ENCODE measurements around the gene UBTF. TPM values are rescaled to one million over a fixed set of nuclear protein-coding genes. Genes with fewer than 3 reads are reported as not detected.

The UBTF gene
- total RNA-seq, 3 donors from 2014 or later (not counting 1 experiment from before 2014, with no cell fraction given) = 132 to 169 (median 168) TPM

GRCh38 chr17:44267165-44267455 is 47.6 kb upstream of the UBTF start:
- intact Hi-C loops (cut with micrococcal nuclease) = no loop called here
- TF ChIP-seq CTCF (IDR thresholded peaks at IDR 0.05) = no peak
- no peaks in the 10 kb centered on the region for H3K36me3 Mint-ChIP-seq
- H3K27me3 ChIP-seq (ENCODE audit: control insufficient read depth, insufficient read depth, low read length) = no peaks in the 10 kb centered on the region
- no peaks in the 10 kb centered on the region for H3K36me3 ChIP-seq (ENCODE audit: control insufficient read depth, insufficient read depth, low read length)
- H3K4me1 Mint-ChIP-seq = no peaks in the 10 kb centered on the region
- no peak for ATAC-seq
- H3K4me3 ChIP-seq (ENCODE audit: low read length) = no peak overlapping the region
- H3K27ac ChIP-seq (ENCODE audit: low read length) = no peak overlapping the region
- H3K27me3 Mint-ChIP-seq (ENCODE audit: low read depth in 2 of 2) = no peaks in the 10 kb centered on the region
- WGBS (ENCODE audit: insufficient coverage) = 98% methylated on average over 5 of the region's 5 CpGs
- DNase-seq = no peak
- no peak overlapping the region for H3K4me3 Mint-ChIP-seq
- no peak overlapping the region for H3K27ac Mint-ChIP-seq
- no peaks in the 10 kb centered on the region for H3K9me3 ChIP-seq (ENCODE audit: control insufficient read depth, insufficient read depth, low read length)
- H3K9me3 Mint-ChIP-seq = no peaks in the 10 kb centered on the region
- H3K4me1 ChIP-seq (ENCODE audit: control insufficient read depth, insufficient read depth, low read length) = no peaks in the 10 kb centered on the region

- H3K9me3 ChIP-seq (ENCODE audit: control insufficient read depth, insufficient read depth, low read length) = no peaks in the 10 kb centered on the region
- intact Hi-C loops (cut with micrococcal nuclease) = no loop called here
- Mint-ChIP-seq H3K36me3 (no peaks in the 10 kb centered on the region), H3K9me3 (no peaks in the 10 kb centered on the region), H3K27ac (no peak overlapping the region), H3K4me3 (no peak overlapping the region), H3K27me3 (ENCODE audit: low read depth in 2 of 2) (no peaks in the 10 kb centered on the region), H3K4me1 (no peaks in the 10 kb centered on the region)
- 90% methylated on average over 9 of the region's 9 CpGs for WGBS (ENCODE audit: insufficient coverage)
- no peak overlapping the region for H3K4me3 ChIP-seq (ENCODE audit: low read length)
- ATAC-seq = no peak
- no peak for TF ChIP-seq CTCF (IDR thresholded peaks at IDR 0.05)
- H3K27me3 ChIP-seq (ENCODE audit: control insufficient read depth, insufficient read depth, low read length) = no peaks in the 10 kb centered on the region
- no peak overlapping the region for H3K27ac ChIP-seq (ENCODE audit: low read length)
- no peaks in the 10 kb centered on the region for H3K36me3 ChIP-seq (ENCODE audit: control insufficient read depth, insufficient read depth, low read length)
- DNase-seq = no peak
- H3K4me1 ChIP-seq (ENCODE audit: control insufficient read depth, insufficient read depth, low read length) = no peaks in the 10 kb centered on the region
These were observed 47.1 kb upstream of the UBTF start for GRCh38 chr17:44266402-44267164.

GRCh38 chr17:44263345-44263902 is 43.9 kb upstream of the UBTF start:
- no peak overlapping the region for H3K4me3 Mint-ChIP-seq
- Histone ChIP-seq H3K9me3 (ENCODE audit: control insufficient read depth, insufficient read depth, low read length) (no peaks in the 10 kb centered on the region), H3K4me3 (ENCODE audit: low read length) (no peak overlapping the region), H3K4me1 (ENCODE audit: control insufficient read depth, insufficient read depth, low read length) (no peaks in the 10 kb centered on the region), H3K27me3 (ENCODE audit: control insufficient read depth, insufficient read depth, low read length) (no peaks in the 10 kb centered on the region), H3K27ac (ENCODE audit: low read length) (no peak overlapping the region), H3K36me3 (ENCODE audit: control insufficient read depth, insufficient read depth, low read length) (no peaks in the 10 kb centered on the region)
- no peaks in the 10 kb centered on the region for H3K36me3 Mint-ChIP-seq
- DNase-seq (no peak), ATAC-seq (no peak)
- no peak overlapping the region for H3K27ac Mint-ChIP-seq
- no peak for TF ChIP-seq CTCF (IDR thresholded peaks at IDR 0.05)
- no peaks in the 10 kb centered on the region for H3K4me1 Mint-ChIP-seq
- WGBS (ENCODE audit: insufficient coverage) = 95% methylated on average over 7 of the region's 7 CpGs
- H3K9me3 Mint-ChIP-seq = no peaks in the 10 kb centered on the region
- no peaks in the 10 kb centered on the region for H3K27me3 Mint-ChIP-seq (ENCODE audit: low read depth in 2 of 2)
- intact Hi-C loops (cut with micrococcal nuclease) = no loop called here

Measured in natural killer cell (primary cell).